A673 (cell line): Measurements from ENCODE around the gene WIPF2.

Experiments used
- CTCF ChIP-seq: fragments of 300-800, 200-600 bp; sonication (generic); conservative IDR thresholded peaks from 2 replicates; pipeline ENCODE4 v1.5.1; 2017; ENCODE audit warnings: low read depth, mild to moderate bottlenecking, antibody characterized with exemption, low read length, moderate library complexity, mixed read lengths
- EZH2 ChIP-seq: fragments of 200-600 bp; sonication (generic); IDR thresholded peaks from 2 replicates; pipeline ENCODE4 v1.6.1; 2017; ENCODE audit warnings: borderline replicate concordance, low read depth, mild to moderate bottlenecking, mixed read lengths, antibody characterized with exemption, low read length; ENCODE audit not compliant: poor library complexity, severe bottlenecking

- TF ChIP-seq CTCF (no peak), EZH2 (no peak)
Measured at GRCh38 chr17:40286473-40286872, 67.4 kb downstream of the WIPF2 start.
